ENCODE results near the gene SRSF3.

Gene SRSF3

DNA sequence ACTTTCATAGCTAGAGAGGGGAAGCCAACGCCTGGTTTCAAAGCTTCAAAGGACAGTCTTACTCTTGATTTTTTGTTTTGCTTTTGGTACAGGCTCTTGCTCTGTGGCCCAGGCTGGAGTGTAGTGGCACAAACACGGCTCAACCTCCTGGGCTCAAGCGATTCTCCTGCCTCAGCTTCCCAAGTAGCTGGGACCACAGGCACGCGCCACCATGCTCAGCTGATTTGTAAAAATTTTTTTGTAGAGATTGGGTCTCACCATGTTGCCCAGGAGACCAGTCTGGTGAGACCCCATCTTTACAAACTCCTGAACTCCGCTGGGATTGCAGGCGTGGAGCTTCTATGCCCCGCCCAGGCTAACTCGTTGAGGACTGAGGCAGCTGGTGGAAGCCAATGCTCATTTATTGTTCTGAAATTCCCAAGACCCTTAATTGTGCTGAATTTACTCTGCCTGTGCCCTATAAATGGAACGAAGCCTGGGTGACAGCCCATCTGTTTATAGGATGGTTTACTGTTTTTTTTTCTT is 18.0 kb downstream of the SRSF3 start:
- peak in 6 of 42 donors; percentile 2 to 23 (median 8) for DNase-seq

DNA sequence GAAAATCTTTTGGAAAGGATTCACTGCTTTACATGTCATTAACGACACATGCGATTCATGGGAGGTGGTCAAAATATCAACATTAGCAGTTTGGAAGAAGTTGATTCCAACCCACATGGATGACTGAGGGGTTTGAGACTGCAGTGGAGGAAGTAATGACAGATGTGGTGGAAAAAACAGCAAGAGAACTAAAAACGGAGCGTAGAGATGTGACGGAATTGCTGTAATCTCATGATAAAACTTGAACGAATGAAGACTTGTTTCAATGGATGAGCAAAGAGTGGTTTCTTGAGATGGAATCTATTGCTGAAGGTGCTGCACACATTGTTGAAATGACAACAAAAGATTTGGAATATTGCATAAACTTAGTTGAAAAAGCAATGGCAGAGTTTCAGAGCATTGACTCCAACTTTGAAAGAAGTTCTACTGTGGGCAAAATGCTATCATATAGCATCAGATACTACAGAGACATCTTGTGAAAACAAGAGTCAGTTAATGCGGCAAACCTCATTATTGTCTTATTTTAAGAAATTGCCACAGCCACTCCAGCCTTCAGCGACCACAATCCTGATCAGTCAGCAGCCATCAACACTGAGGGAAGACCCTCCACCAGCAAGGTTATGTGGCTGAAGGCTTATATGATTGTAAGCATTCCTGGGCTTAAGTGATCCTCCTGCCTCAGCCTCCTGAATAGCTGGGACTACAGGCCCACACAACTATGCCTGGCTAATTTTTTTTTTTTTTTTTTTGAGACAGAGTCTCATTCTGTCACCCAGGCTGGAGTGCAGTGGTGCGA is 19.2 kb downstream of the SRSF3 start:
- intact Hi-C loops (cut with DNase I) = no loop called here
- peak in 1 of 42 donors; percentile 6 for DNase-seq

More for the DNA sequence above, 18.0 kb downstream of the SRSF3 start:
- intact Hi-C loops (cut with DNase I) = no loop called here

DNA sequence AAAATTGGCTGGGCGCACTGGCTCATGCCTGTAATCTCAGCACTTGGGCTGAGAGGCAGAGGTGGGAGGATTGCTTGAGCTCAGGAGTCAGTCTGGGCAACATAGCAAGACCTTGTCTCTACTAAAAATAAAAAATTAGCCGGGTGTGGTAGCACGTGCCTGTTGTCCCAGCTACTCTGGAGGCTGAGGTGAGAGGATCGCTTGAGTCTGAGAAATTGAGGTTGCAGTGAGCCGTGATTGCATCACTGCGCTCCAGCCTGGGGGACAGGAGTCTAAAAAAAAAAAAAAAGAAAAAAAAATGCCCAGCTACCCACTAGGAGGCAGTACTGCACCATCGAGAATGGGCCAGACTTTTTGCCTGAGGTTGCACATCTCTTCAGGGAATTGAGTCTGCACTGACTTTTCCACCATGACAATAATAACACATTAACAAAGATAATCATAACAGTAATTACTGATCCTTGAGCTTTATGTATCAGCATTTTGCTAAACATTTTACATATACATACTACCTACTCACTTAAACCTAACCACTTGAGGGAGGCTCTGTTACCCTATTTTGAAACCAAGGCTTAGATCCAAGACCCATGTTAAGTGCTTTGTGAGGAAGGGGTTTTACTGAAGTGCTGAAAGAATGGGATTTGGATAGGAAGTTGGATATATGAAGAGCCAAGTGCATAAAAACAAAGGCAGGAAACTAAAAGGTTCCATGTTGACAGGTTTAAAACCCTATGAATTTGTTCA is 21.0 kb downstream of the SRSF3 start:
- intact Hi-C loops (cut with DNase I) = no loop called here
- peak in 20 of 42 donors; percentile 10 to 68 (median 42) for DNase-seq

DNA sequence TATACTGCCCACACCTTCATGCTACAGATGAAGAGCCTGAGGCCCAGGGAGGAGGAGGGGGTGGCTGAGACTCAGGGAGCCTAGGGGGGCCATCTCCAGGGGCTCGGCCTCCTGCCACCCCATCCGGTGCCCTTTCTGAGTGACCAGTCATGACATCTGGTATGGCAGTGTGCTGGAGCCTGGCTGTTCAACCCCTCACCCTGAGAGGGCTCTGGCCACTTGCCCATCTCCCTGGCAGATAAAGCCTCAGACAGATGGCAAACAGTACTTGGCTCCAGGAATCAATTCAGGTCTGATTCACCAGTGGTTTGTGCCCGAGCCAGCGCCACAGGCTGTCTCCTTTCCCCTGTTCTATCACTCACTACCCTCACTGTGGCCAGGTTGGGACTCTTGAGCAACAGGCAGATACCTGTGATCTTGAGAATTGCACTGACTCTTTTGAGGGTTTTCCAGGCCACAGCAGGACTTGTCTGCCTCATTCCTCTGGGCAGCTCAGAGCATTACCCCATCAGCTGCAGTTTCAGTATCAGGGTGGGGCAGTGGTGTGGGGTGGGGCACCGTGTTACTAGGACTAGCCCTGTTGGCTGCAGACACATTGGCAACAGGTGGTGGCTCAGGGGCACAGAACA is 22.8 kb downstream of the SRSF3 start:
- DNase-seq = peak in 5 of 42 donors; percentile 21 to 41 (median 30)
- intact Hi-C loops (cut with DNase I) = no loop called here

DNA sequence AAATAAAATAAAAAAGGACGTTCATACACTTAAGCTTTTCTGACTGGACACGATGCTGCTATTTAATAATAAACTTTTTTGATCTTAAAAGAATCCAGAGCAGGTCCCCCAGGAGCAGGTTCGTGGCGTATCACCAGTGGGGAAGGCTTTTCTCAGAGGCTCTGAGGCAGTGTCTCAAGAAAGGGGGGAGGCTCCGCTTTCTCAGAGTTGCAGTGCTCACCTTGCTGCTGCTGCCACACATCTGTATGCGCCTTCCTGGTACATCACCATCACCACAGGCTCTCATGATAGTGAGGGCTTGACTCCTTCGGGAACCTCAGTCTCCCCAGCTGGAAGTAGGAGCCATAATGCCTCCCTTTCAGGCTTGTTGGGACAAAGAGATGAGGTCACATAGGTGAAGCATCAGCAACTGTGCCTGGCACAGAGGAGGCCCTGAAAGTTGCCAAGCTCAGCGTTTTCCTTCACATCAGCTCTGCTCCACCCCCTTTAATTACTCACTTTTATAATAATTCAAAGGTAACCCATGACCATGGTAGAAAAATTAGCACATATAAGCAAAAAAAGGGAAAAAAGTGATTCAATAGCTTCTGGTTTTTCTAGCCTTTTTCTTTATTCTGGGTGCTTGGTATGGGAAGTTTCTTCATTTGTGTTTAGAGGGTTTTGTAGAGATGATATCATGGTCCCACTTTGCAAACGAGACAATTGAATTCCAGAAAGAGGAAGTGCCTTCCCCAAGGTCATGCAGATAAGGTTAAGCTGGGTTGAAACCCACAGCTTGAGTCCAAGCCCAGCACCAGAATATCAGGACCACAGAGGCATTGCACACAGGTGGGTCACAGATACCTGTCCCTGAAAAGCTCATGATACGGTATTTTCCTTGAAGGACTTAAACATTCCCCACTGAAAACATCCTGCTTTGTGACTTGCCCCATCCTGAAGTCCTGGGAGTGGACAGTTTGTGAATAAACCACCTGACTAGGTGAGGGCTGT is 24.5 kb downstream of the SRSF3 start:
- intact Hi-C loops (cut with DNase I) = no loop called here
- DNase-seq = peak in 4 of 42 donors; percentile 7 to 25 (median 16)

DNA sequence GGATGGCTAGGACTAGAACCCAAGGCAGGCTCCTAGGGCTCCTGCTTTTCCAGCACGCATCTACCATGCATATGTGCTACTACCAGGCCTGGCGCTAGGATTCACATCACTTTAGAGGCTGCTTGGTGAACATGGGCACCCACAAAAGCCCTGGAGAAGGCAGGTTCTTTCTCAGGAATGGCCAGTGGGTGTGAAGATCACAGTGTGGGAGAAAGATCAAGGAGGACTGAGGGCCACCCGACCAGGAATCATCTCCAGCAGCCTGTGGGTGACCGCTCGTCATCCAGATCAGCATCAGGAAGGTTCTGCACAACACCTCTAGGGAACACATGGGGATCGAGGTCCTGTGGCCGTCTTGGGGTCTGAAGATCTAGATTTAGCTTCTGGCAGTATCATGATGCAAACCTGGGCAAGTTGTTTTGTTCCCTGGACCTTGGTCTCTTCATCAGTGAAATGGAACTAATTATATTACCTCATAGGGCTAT is 27.3 kb downstream of the SRSF3 start:
- DNase-seq = peak in 5 of 42 donors; percentile 2 to 26 (median 16)
- intact Hi-C loops (cut with DNase I) = loop anchor here (5.0 kb wide), 1 partner anchor 136 kb away; no protein-coding TSS in a partner anchor

DNA sequence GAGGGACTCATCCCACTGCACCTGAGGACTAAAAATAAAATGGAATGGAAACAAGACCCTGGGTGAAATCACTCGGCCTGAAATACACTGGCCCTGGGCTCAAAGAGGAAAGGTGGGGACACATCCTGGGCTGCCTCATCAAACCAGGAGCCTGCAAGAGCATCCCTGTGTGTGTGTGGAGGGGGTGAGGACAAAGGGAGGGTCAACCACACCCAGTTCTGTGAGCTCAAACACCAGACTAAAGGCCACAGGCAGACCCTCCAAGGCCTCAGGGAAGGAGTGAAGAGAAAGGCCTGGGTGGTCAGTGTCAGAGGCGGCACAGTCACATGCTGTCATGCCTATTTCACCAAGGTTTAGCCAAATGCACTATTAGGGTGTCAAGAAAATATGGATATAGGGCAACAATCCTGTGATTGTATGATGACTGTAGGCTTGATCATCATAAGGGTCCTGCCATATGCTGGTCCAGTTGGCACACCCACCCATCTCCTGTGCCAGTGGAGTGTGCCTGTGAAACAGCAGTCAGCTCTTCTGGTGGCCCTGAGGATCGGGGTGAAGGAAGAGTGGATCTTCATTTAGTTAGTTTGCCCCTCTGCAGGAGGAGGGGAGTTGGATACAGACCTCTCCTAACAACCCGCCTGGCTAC is 28.9 kb downstream of the SRSF3 start:
- intact Hi-C loops (cut with DNase I) = loop anchor here (5.0 kb wide), 1 partner anchor 134 kb away; no protein-coding TSS in a partner anchor
- DNase-seq = peak in 5 of 42 donors; percentile 2 to 36 (median 22)

DNA sequence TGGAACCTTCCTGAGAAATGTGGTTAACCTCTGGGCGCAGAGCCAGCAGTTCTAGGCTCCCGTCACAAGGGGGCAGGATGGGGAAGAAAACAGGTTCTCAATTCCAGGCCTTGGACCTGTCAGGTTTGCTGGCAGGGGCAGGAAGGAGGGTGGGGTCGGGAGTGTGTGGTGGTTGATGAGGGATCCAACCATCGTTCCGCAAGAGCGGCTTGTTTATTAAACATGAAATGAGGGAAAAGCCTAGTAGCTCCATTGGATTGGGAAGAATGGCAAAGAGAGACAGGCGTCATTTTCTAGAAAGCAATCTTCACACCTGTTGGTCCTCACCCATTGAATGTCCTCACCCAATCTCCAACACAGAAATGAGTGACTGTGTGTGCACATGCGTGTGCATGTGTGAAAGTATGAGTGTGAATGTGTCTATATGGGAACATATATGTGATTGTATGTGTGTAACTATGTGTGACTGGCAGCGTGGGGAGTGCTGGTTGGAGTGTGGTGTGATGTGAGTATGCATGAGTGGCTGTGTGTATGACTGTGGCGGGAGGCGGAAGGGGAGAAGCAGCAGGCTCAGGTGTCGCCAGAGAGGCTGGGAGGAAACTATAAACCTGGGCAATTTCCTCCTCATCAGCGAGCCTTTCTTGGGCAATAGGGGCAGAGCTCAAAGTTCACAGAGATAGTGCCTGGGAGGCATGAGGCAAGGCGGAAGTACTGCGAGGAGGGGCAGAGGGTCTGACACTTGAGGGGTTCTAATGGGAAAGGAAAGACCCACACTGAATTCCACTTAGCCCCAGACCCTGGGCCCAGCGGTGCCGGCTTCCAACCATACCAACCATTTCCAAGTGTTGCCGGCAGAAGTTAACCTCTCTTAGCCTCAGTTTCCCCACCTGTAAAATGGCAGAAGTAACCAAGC is 29.6 kb downstream of the SRSF3 start:
- DNase-seq = peak; percentile 58 to 93 (median 84)
- intact Hi-C loops (cut with DNase I) = loop anchor here (2.0 to 5.0 kb wide), 2 partner anchors 57 to 133 kb away; no protein-coding TSS in a partner anchor

DNA sequence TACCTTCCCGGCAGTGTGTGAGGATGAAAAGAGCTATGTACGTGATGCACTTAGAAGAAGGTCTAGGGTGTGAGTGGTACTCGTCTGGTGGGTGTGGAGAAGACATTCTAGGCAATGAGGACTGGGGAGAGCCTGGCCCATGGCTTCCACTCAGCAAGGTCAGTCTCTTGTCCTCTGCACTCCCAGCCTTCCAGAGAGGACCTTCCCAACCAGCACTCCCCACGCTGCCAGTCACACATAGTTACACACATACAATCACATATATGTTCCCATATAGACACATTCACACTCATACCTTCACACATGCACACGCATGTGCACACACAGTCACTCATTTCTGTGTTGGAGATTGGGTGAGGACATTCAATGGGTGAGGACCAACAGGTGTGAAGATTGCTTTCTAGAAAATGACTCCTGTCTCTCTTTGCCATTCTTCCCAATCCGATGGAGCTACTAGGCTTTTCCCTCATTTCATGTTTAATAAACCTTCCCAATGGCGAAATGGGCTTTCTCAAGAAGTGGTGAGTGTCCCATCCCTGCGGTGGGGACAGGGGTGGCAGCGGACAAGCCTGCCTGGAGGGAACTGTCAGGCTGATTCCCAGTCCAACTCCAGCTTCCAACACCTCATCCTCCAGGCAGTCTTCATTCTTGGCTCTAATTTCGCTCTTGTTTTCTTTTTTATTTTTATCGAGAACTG is 30.4 kb downstream of the SRSF3 start:
- intact Hi-C loops (cut with DNase I) = loop anchor here (2.0 to 5.0 kb wide), 2 partner anchors 56 to 133 kb away; no protein-coding TSS in a partner anchor
- DNase-seq = peak in 3 of 42 donors; percentile 5 to 33 (median 15)

DNA sequence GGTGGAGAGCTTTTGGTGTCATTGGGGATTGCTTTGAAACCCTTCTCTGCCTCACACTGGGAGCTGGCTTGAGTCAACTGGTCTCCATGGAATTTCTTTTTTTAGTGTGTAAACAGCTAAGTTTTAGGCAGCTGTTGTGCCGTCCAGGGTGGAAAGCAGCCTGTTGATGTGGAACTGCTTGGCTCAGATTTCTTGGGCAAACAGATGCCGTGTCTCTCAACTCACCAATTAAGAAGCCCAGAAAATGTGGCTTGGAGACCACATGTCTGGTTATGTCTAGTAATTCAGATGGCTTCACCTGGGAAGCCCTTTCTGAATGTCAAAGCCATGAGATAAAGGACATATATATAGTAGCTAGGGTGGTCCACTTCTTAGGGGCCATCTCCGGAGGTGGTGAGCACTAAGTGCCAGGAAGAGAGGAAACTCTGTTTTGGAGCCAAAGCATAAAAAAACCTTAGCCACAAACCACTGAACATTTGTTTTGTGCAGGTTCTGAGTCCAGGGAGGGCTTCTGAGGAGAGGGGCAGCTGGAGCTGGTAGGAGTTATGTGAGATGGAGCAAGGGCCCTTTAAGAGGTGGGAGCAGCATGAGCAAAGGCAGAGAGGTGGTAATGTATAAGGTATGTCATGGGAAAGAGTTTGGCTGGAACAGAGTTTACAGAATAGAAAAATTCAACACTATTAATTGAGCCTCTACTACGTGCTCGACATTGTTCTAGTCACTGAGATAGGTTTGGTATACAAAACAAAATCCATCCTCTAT is 31.2 kb downstream of the SRSF3 start:
- peak in 3 of 42 donors; percentile 4 to 26 (median 6) for DNase-seq
- intact Hi-C loops (cut with DNase I) = loop anchor here (2.0 kb wide), 1 partner anchor 55 kb away; no protein-coding TSS in a partner anchor

DNA sequence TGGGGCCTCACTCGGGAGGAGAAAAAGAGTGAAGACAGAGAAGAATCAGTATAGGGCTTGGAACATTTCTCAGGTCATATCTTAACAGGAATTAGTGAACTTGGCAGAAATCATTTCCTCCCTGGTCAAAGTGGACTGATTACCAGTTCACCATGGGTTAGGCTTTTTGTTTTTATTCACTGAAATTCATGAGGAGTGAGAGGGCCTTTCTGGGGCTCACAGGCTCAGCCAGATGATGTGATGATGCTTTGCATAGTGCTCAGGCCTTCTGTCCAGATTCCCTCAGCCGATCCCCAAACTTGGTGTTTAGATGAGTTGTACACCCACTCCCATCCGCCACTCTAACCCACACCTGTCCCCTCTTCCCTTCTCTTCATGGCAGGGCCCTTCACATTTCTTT is 32.5 kb downstream of the SRSF3 start:
- intact Hi-C loops (cut with DNase I) = no loop called here
- DNase-seq = peak in 1 of 42 donors; percentile 11

DNA sequence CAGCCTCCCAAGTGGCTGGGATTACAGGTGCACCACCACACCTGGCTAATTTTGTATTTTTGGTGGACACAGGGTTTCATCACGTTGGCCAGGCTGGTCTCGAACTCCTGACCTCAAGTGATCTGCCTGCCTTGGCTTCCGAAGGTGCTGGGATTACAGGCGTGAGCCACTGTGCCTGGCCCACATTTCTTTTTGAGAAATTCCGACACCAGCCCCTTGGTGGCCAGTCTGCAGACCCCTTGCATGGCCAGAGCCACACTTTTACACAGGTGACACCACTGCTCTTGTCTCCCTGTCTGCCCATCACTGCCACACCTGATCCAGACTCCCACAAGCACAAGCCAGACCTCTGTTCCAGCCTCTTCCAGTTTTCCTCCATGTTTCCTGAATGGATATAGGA is 33.0 kb downstream of the SRSF3 start:
- intact Hi-C loops (cut with DNase I) = no loop called here
- DNase-seq = peak in 1 of 42 donors; percentile 16

DNA sequence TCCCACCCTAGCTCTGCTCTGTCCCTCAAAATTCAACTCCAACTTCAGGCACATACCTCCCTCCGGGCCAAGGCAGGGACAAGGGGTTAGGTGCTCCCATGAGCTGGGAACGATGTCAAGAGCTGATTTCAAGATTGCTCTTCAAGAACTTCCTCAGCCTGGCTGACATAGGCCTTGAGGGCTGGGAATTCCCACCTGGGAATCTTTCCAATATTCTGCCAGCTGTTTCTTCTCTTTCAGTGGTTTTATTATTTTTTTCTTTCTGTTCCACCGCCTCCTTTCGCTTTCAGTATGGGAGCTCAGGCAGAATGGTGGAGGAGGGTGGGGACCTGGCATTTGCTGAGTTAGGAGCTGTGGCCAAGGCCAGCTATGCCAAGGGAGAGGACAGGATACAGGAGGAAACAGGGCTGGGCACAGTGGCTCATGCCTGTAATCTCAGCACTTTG is 33.7 kb downstream of the SRSF3 start:
- no peak for DNase-seq
- intact Hi-C loops (cut with DNase I) = no loop called here

DNA sequence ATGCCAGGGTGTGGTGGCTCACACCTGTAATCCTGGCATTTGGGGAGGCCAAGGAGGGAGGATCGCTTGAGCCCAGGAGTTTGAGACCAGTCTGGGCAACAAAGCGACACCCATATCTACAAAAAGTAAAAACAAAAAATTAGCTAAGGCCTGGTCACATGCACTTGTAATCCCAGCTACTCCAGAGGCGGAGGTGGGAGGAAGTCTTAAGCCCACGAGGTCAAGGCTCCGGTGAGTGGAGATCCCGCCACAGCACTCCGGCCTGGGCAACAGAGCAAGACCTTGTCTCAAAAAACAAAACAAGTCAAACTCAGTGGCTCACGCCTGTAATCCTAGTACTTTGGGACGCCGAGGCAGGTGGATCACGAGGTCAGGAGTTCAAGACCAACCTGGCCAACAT is 35.6 kb downstream of the SRSF3 start:
- DNase-seq = no peak
- intact Hi-C loops (cut with DNase I) = no loop called here
